Lower leg skin (tissue), 4 donors: ENCODE results near the gene CYSLTR1. TPM values are rescaled to one million over a fixed set of nuclear protein-coding genes. Genes with fewer than 3 reads are reported as not detected.

Experiments used
- DNase-seq, 2 donors: peaks; one replicate each; pipeline ENCODE4 v3.0.0-alpha.2; 2019; ENCODE audit warnings: low spot score in 2 of 2
- H3K4me3 ChIP-seq: fragments of 200-600 bp; sonication (generic); 2 replicates; pipeline ENCODE4 v1.5.1; 2017; ENCODE audit warnings: mild to moderate bottlenecking, low read depth; ENCODE audit not compliant: poor library complexity, severe bottlenecking
- CTCF ChIP-seq, 3 donors: fragments of 450-650 bp; IDR thresholded peaks; one replicate each; pipeline ENCODE4 v1.5.1; 2016; ENCODE audit warnings: antibody characterized with exemption in 3 of 3, mild to moderate bottlenecking in 3 of 3, moderate library complexity in 2 of 3
- POLR2A ChIP-seq, 2 donors: fragments of 450-650 bp; IDR thresholded peaks; one replicate each; pipeline ENCODE4 v1.6.1; 2016 to 2017; ENCODE audit warnings: antibody characterized with exemption in 2 of 2, mild to moderate bottlenecking in 1 of 2, moderate library complexity in 1 of 2
- WGBS, 2 donors: methylation state at CpG; one replicate each; pipeline ENCODE4 v1.1.5; 2018; 5-methylcytosine and 5-hydroxymethylcytosine counted together
- intact Hi-C: fragments of 100-400 bp; cut with DNase I; formaldehyde crosslinking; loops from one replicate; pipeline ENCODE4 v1.15.0; 2023; ENCODE audit warnings: low total_unique reads
- total RNA-seq, 4 donors: library from RNA; depleted of rRNA; stranded (reverse); fragments of >200 nt; gene quantifications; one replicate each; pipeline ENCODE4 v1.1.0, GENCODE V29; 2016

The CYSLTR1 gene
- total RNA-seq, 4 donors from 2014 or later = 0.25 to 2.3 (median 1.2) TPM

DNA sequence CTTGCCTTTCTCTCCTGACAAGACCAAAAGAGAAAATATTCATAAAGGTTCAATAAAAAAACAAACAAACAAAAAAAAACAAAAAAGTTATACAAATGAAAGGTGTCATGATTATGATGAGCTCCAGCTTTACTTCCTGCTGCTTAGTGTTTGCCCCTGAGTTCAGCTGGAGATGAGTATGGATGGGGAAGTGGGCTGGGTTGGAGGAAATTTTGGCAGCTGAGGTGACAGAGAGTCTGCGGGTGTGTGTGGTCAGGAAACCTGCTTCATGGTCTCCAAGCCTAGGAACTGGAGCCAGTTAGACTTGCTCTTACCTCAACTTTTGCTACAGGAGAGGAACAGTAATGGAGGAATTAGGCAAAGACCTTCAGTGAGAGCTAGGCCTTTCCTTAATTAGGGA, 4.3 kb upstream of the CYSLTR1 start:
- 38 to 69% methylated on average over 1 of the region's 1 CpG for WGBS, 2 donors
- DNase-seq = no peak
- H3K4me3 ChIP-seq = no peak overlapping the region
- no peak for TF ChIP-seq CTCF (IDR thresholded peaks at IDR 0.05)
- no peak for TF ChIP-seq POLR2A (IDR thresholded peaks at IDR 0.05)
- intact Hi-C loops = no loop called here

DNA sequence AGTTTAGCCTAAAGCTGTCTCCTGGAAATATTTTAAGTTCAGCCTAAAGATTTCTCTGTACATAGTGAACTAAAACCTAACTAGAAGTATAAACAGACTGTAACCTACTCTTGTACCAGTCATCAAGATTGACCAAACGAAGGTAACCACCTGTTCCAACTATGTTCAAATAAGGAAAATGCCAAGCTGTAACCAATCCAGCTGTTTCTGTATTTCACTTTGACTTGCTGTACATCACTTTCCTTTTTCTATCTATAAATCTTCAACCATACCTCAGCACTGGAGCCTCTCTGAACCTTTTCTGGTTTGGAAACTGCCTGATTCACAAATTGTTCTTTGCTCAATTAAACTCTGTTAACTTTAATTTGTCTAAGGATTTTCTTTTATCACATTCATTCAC, 3.1 kb upstream of the CYSLTR1 start:
- DNase-seq = no peak
- WGBS, 2 donors = 53 to 64% methylated on average over 1 of the region's 1 CpG
- no peak for TF ChIP-seq POLR2A (IDR thresholded peaks at IDR 0.05)
- no peak for TF ChIP-seq CTCF (IDR thresholded peaks at IDR 0.05)
- H3K4me3 ChIP-seq = no peak overlapping the region
- intact Hi-C loops = no loop called here

DNA sequence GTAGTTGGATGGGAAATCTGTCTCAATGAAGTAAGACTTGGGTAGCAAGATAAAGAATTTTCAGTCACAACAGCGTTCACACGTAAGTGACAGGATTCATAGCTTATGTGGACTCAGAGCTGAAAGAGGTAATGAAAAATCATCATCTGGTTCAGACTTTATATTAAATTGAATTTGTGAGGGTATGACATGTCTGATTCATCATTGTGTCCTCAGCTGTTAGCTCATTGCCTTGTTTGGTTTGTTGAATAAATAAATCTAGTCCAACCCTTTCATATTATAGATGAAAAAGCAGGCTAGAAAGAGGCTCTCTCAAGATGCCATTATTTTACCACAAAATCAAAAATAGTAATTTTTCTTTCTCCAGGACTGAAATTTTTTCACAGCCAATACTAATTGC, 2.7 kb upstream of the CYSLTR1 start:
- WGBS, 2 donors = 87 to 90% methylated on average over 2 of the region's 2 CpGs
- TF ChIP-seq POLR2A (IDR thresholded peaks at IDR 0.05) (no peak), CTCF (IDR thresholded peaks at IDR 0.05) (no peak)
- intact Hi-C loops = no loop called here
- no peak overlapping the region for H3K4me3 ChIP-seq
- no peak for DNase-seq

- intact Hi-C loops = no loop called here
- TF ChIP-seq POLR2A (IDR thresholded peaks at IDR 0.05) = no peak
- no peak for TF ChIP-seq CTCF (IDR thresholded peaks at IDR 0.05)
- 42 to 55% methylated on average over 4 of the region's 4 CpGs for WGBS, 2 donors
- DNase-seq = no peak
- no peak overlapping the region for H3K4me3 ChIP-seq
Measured at GRCh38 chrX:78329486-78329885, 2.1 kb upstream of the CYSLTR1 start.

DNA sequence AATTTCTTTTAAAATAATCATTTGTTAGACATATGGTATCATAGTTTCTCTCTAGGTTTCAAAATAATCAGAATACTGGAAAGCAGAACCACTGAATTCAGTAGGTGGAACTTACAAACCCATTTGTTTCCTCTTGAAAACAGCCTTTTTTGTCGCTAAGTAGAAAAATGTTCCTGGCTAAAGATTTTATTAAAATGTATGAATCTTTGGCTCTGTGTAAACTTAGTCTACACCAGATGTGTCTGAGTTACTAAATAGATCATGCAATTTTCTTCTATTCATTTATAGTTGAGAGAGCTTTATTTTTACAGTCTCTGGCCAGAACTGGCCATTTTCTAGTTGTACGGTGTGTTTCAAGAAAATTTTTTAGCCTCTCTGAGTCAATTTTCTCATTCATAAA, 1.0 kb downstream of the CYSLTR1 start:
- 25 to 45% methylated on average over 2 of the region's 2 CpGs for WGBS, 2 donors
- intact Hi-C loops = no loop called here
- no peak overlapping the region for H3K4me3 ChIP-seq
- DNase-seq = no peak
- no peak for TF ChIP-seq CTCF (IDR thresholded peaks at IDR 0.05)
- no peak for TF ChIP-seq POLR2A (IDR thresholded peaks at IDR 0.05)

DNA sequence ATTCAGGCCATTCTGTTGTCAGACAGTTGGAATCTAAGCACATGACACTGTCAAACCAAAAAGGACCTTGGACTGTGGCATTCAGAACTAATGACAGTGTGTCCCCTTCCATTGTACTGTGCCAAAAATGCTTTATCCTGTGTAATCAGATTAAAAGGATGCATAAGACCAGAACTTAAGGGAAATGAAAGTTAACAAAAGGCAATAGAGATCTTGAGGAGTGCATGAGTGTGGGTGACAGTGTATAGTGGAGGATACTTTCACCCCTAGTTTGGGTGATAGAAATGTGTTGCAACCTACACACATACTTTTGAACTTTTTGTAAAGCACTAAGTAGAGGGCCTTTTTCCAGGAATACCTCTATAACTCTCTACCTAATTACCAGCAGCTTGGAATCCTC, 4.5 kb downstream of the CYSLTR1 start:
- DNase-seq = no peak
- TF ChIP-seq CTCF (IDR thresholded peaks at IDR 0.05) (no peak), POLR2A (IDR thresholded peaks at IDR 0.05) (no peak)
- H3K4me3 ChIP-seq = no peak overlapping the region
- intact Hi-C loops = no loop called here
